AG10803 (cell line): ENCODE results near the gene COL26A1.
"Not testable (repeated sequence)": the region's sequence is repeated elsewhere in the genome, so short reads cannot be mapped to it uniquely, and the experiment has no call there.

Experiments used
- DNase-seq: peaks from one replicate; pipeline ENCODE4 v3.0.0; 2010; ENCODE audit warnings: low read depth
- H3K4me3 ChIP-seq: 2 replicates; pipeline ENCODE4 v1.5.1; 2011; ENCODE audit warnings: mild to moderate bottlenecking, low read length, control low read depth
- CTCF ChIP-seq: conservative IDR thresholded peaks from 2 replicates; pipeline ENCODE4 v1.5.1; 2011; ENCODE audit warnings: mild to moderate bottlenecking, low read length, control low read depth, inconsistent platforms

Gene COL26A1

GRCh38 chr7:101501351-101501750, 138.7 kb downstream of the COL26A1 start:
- DNase-seq: no peak
- no peak for TF ChIP-seq CTCF
- H3K4me3 ChIP-seq: no peak overlapping the region

DNA sequence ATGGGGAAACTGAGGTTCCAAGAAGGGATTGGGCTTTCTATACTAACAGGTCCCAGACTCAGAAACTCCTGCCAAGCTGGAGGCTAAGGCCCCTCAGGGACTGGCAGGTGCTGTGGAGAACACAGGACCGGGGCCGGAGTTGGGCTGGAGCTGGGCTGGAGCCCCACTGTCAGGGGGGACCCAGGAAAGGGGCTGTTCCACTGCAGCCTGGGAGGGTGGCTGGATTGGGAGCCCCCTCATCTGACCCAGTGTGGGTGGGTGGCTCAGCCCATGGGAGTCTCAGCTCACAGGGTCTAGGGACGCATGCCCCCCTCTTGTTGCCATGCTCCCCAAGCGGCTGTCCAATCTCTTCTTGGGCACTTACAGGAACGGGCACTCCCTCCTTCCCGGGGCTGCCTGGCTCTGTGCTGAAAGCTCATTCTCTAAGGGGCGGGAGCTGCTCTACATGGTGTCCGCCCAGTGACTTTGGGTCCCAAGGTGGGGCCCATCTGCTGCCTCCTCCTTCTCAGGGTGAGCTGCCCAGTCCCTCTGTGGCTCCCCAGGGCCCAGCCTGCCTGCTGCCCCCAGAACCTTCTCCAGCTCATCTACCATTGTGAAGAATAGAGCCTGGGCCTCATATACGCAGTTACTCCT, 139.9 kb downstream of the COL26A1 start:
- H3K4me3 ChIP-seq: no peak overlapping the region
- DNase-seq: no peak
- no peak for TF ChIP-seq CTCF

DNA sequence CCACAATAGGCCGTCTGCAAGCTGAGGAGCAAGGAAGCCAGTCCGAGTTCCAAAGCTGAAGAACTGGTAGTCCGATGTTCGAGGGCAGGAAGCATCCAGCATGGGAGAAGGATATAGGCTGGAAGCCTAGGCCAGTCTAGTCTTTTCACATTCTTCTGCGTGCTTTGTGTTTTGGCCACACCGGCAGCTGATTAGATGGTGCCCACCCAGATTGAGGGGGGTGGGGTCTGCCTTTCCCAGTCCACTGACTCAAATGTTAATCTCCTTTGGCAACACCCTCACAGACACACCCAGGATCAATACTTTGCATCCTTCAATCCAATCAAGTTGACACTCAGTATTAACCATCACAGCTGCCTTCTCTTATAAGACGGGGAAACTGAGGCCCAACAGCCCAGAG, 142.8 kb downstream of the COL26A1 start:
- not testable (repeated sequence) for H3K4me3 ChIP-seq, DNase-seq

GRCh38 chr7:101506531-101506930, 143.9 kb downstream of the COL26A1 start:
- no peak for DNase-seq
- H3K4me3 ChIP-seq: no peak overlapping the region
- TF ChIP-seq CTCF: no peak

- TF ChIP-seq CTCF: no peak
- no peak for DNase-seq
- no peak overlapping the region for H3K4me3 ChIP-seq
Observed at GRCh38 chr7:101507327-101507726, 144.7 kb downstream of the COL26A1 start.

GRCh38 chr7:101507791-101508252, 145.1 kb downstream of the COL26A1 start:
- DNase-seq: peak; percentile 31
- H3K4me3 ChIP-seq: no peak overlapping the region
- peak; percentile 57 for TF ChIP-seq CTCF

DNA sequence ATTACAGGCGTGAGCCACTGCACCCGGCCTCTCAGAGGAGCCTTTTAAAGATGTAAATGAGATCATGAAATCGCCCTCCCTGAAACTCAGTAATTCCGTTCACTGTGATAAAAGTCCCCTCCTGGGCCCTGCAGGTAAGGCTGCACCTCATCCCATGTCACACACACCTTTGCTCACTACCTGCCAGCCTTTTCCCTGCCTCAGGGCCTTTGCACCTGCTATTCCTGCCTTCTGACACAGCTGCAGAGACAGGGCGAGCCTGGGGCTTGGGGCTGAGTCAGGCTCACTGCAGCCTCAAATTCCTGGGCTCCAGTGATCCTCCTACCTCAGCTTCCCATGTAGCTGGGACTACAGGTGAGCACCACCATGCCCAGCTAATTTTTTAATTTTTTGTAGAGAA, 147.6 kb downstream of the COL26A1 start:
- no peak overlapping the region for H3K4me3 ChIP-seq
- TF ChIP-seq CTCF: no peak
- DNase-seq: no peak
